Prostate gland (tissue), 2 donors: ENCODE measurements around the gene MALRD1. TPM values are rescaled to one million over a fixed set of nuclear protein-coding genes. Genes with fewer than 3 reads are reported as not detected.

Experiments
- DNase-seq: peaks from one replicate; pipeline ENCODE4 v3.0.0-alpha.2; 2019; ENCODE audit warnings: low spot score
- H3K27ac ChIP-seq, 2 donors: fragments of 200-600 bp; sonication (generic); 2 replicates each; pipeline ENCODE4 v1.5.1; 2017 to 2019
- H3K27me3 ChIP-seq: fragments of 200-600 bp; sonication (generic); replicated peaks from 2 replicates; pipeline ENCODE4 v1.5.1; 2019; ENCODE audit not compliant: insufficient read depth
- H3K36me3 ChIP-seq, 2 donors: fragments of 200-600 bp; sonication (generic); 1 replicate in 1 of 2; 2 replicates in 1 of 2; pipeline versions ENCODE4 v1.5.1 to v1.8.1; 2017 to 2019
- H3K4me1 ChIP-seq: fragments of 200-600 bp; sonication (generic); replicated peaks from 2 replicates; pipeline ENCODE4 v1.5.1; 2019
- H3K4me3 ChIP-seq, 2 donors: fragments of 200-600 bp; sonication (generic); 2 replicates each; pipeline ENCODE4 v1.5.1; 2017 to 2019
- H3K9me3 ChIP-seq: fragments of 200-600 bp; sonication (generic); 2 replicates; pipeline ENCODE4 v1.5.1; 2017
- CTCF ChIP-seq, 4 experiments: fragments of 200-600 bp in 2 of 4; fragments of 450-650 bp in 2 of 4; sonication (generic) in 2 of 4; IDR thresholded peaks; 1 replicate in 3 of 4; 2 replicates in 1 of 4; pipeline ENCODE4 v1.5.1; 2016 to 2019; ENCODE audit warnings: antibody characterized with exemption in 4 of 4, mild to moderate bottlenecking in 2 of 4, moderate library complexity in 2 of 4
- POLR2A ChIP-seq: fragments of 450-650 bp; IDR thresholded peaks from one replicate; pipeline ENCODE4 v1.6.1; 2016; ENCODE audit warnings: antibody characterized with exemption, mild to moderate bottlenecking
- POLR2AphosphoS5 ChIP-seq: sonication (generic); formaldehyde crosslinking; IDR thresholded peaks from one replicate; pipeline ENCODE4 v1.6.1; 2017; ENCODE audit warnings: antibody characterized with exemption
- WGBS: methylation state at CpG from one replicate; pipeline ENCODE4 v1.1.5; 2018; 5-methylcytosine and 5-hydroxymethylcytosine counted together
- intact Hi-C: fragments of 100-400 bp; cut with DNase I; formaldehyde crosslinking; loops from one replicate; pipeline ENCODE4 v1.14.2; 2022
- total RNA-seq, 2 donors: library from RNA; depleted of rRNA; stranded (reverse); fragments of >200 nt; gene quantifications; one replicate each; pipeline ENCODE4 v1.1.0, GENCODE V29; 2016

Gene MALRD1
- total RNA-seq, 2 donors from 2014 or later = 2.1 TPM; not detected in 1

- intact Hi-C loops = no loop called here
- Histone ChIP-seq H3K4me3 (no peak overlapping the region), H3K27ac (no peak overlapping the region), H3K27me3 (no peaks in the 10 kb centered on the region), H3K4me1 (no peaks in the 10 kb centered on the region), H3K36me3 (no peaks in the 10 kb centered on the region), H3K9me3 (no peaks in the 10 kb centered on the region)
- 92% methylated on average over 3 of the region's 3 CpGs for WGBS
- no peak for DNase-seq
- TF ChIP-seq POLR2AphosphoS5 (no peak), CTCF (IDR thresholded peaks at IDR 0.05) (no peak), POLR2A (no peak)
These were observed 662.0 kb downstream of the MALRD1 start for GRCh38 chr10:19710600-19710999.

DNA sequence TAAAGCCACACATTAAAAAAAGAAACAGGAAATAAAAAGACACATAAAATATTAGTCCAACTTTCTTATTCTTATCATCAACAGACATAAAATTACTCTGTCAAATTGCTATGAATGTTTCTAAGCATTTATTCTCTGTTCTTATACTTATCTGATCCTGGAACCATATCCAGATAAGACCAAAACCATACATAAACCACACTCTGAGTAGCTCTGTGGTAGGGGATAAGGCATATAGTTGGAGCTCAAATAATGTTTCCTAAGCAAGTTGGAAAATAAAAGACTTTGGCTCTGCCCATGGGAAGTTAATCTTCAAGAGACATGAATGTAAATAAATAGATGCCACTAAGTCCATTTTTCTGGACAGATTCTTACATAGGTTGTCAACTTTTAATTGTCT lies 664.6 kb downstream of the MALRD1 start:
- TF ChIP-seq CTCF (IDR thresholded peaks at IDR 0.05) (no peak), POLR2A (no peak), POLR2AphosphoS5 (no peak)
- no peaks in the 10 kb centered on the region for H3K27me3 ChIP-seq
- H3K9me3 ChIP-seq = no peaks in the 10 kb centered on the region
- intact Hi-C loops = no loop called here
- H3K36me3 ChIP-seq = no peaks in the 10 kb centered on the region
- no peak for DNase-seq
- H3K4me3 ChIP-seq = no peak overlapping the region
- no peaks in the 10 kb centered on the region for H3K4me1 ChIP-seq
- H3K27ac ChIP-seq = no peak overlapping the region

- TF ChIP-seq POLR2A (no peak), CTCF (IDR thresholded peaks at IDR 0.05) (no peak), POLR2AphosphoS5 (no peak)
- Histone ChIP-seq H3K9me3 (no peaks in the 10 kb centered on the region), H3K36me3 (no peaks in the 10 kb centered on the region), H3K27me3 (no peaks in the 10 kb centered on the region), H3K4me3 (no peak overlapping the region), H3K4me1 (no peaks in the 10 kb centered on the region), H3K27ac (no peak overlapping the region)
- intact Hi-C loops = no loop called here
- no peak for DNase-seq
- 68% methylated on average over 18 of the region's 18 CpGs for WGBS
These were observed 665.4 kb downstream of the MALRD1 start for GRCh38 chr10:19713800-19714525.

DNA sequence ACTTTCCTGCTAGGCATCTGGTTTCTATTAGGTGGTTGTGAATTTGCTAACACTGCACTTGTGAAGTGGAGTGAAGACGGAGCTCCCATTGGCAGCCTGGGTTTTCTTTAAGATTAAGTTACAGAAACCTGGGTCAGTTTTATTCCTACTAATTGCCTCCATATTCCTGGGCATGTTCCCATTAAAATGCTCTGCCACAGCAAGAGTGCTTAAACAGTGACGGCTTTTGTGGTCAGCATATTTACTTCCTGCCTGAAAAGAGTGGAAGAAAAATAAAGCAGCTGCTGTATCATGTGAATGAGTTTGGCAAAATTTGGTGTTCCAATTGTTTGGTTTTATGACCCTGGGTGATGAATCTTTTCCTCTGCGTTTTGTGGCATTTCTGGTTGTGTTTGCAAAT lies 670.7 kb downstream of the MALRD1 start:
- Histone ChIP-seq H3K27ac (no peak overlapping the region), H3K36me3 (no peaks in the 10 kb centered on the region), H3K9me3 (no peaks in the 10 kb centered on the region), H3K4me1 (no peaks in the 10 kb centered on the region), H3K4me3 (no peak overlapping the region), H3K27me3 (no peaks in the 10 kb centered on the region)
- intact Hi-C loops = no loop called here
- DNase-seq = no peak
- no peak for TF ChIP-seq POLR2A
- no peak for TF ChIP-seq POLR2AphosphoS5
- TF ChIP-seq CTCF (IDR thresholded peaks at IDR 0.05) = no peak
- 11% methylated on average over 3 of the region's 3 CpGs for WGBS

GRCh38 chr10:19724287-19724686 lies 675.7 kb downstream of the MALRD1 start:
- H3K4me3 ChIP-seq = no peak overlapping the region
- H3K27ac ChIP-seq = no peak overlapping the region
- no peaks in the 10 kb centered on the region for H3K9me3 ChIP-seq
- H3K36me3 ChIP-seq = no peaks in the 10 kb centered on the region
- 84% methylated on average over 1 of the region's 1 CpG for WGBS
- no peaks in the 10 kb centered on the region for H3K4me1 ChIP-seq
- no peak for TF ChIP-seq CTCF (IDR thresholded peaks at IDR 0.05)
- no peak for TF ChIP-seq POLR2A
- TF ChIP-seq POLR2AphosphoS5 = no peak
- H3K27me3 ChIP-seq = no peaks in the 10 kb centered on the region
- intact Hi-C loops = no loop called here
- no peak for DNase-seq
